Measurements from ENCODE around the gene CYBC1. TPM values are rescaled to one million over a fixed set of nuclear protein-coding genes. Genes with fewer than 3 reads are reported as not detected.

Gene CYBC1
- polyA plus RNA-seq, 1 donor from 2014 or later, result 66.6 TPM

GRCh38 chr17:82435103-82435502 lies 15.4 kb downstream of the CYBC1 start:
- no peaks in the 10 kb centered on the region for H3K9me2 ChIP-seq (ENCODE audit: insufficient read depth, low read length)
- no peak overlapping the region for H3K27ac ChIP-seq (ENCODE audit: low read length)
- H3K79me2 ChIP-seq (replicated peaks; ENCODE audit: insufficient read depth, low read length), result no peaks in the 10 kb centered on the region
- no peak overlapping the region for H3K4me2 ChIP-seq (ENCODE audit: low read length)
- no peaks in the 10 kb centered on the region for H3K27me3 ChIP-seq (ENCODE audit: insufficient read depth, low read depth, low read length)
- no peaks in the 10 kb centered on the region for H3K9me3 ChIP-seq (ENCODE audit: low read length)
- no peak overlapping the region for H3K9ac ChIP-seq (ENCODE audit: low read length)
- no peaks in the 10 kb centered on the region for H3F3A ChIP-seq (ENCODE audit: insufficient read depth, low read length, poor library complexity, severe bottlenecking)
- no peaks in the 10 kb centered on the region for H3K36me3 ChIP-seq (ENCODE audit: insufficient read depth, low read length)
- no peaks in the 10 kb centered on the region for H4K20me1 ChIP-seq (ENCODE audit: insufficient read depth)
- TF ChIP-seq CTCF (IDR thresholded peaks at IDR 0.05; ENCODE audit: poor library complexity, severe bottlenecking) (no peak), TAF1 (IDR thresholded peaks at IDR 0.05; ENCODE audit: low read depth) (no peak), EZH2 (IDR thresholded peaks at IDR 0.05; ENCODE audit: borderline replicate concordance, insufficient read depth, low read length, poor library complexity, severe bottlenecking) (no peak), RAD21 (conservative IDR thresholded peaks at IDR 0.05) (no peak), POLR2AphosphoS5 (IDR thresholded peaks at IDR 0.05) (no peak), MXI1 (conservative IDR thresholded peaks at IDR 0.05; ENCODE audit: poor library complexity, severe bottlenecking) (no peak), EP300 (conservative IDR thresholded peaks at IDR 0.05; ENCODE audit: poor library complexity, severe bottlenecking) (no peak), SMC3 (conservative IDR thresholded peaks at IDR 0.05; ENCODE audit: poor library complexity) (no peak)
- TF ChIP-seq, protein P1, sequence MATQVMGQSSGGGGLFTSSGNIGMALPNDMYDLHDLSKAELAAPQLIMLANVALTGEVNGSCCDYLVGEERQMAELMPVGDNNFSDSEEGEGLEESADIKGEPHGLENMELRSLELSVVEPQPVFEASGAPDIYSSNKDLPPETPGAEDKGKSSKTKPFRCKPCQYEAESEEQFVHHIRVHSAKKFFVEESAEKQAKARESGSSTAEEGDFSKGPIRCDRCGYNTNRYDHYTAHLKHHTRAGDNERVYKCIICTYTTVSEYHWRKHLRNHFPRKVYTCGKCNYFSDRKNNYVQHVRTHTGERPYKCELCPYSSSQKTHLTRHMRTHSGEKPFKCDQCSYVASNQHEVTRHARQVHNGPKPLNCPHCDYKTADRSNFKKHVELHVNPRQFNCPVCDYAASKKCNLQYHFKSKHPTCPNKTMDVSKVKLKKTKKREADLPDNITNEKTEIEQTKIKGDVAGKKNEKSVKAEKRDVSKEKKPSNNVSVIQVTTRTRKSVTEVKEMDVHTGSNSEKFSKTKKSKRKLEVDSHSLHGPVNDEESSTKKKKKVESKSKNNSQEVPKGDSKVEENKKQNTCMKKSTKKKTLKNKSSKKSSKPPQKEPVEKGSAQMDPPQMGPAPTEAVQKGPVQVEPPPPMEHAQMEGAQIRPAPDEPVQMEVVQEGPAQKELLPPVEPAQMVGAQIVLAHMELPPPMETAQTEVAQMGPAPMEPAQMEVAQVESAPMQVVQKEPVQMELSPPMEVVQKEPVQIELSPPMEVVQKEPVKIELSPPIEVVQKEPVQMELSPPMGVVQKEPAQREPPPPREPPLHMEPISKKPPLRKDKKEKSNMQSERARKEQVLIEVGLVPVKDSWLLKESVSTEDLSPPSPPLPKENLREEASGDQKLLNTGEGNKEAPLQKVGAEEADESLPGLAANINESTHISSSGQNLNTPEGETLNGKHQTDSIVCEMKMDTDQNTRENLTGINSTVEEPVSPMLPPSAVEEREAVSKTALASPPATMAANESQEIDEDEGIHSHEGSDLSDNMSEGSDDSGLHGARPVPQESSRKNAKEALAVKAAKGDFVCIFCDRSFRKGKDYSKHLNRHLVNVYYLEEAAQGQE (IDR thresholded peaks at IDR 0.05; ENCODE audit: borderline replicate concordance), result no peak
- no peak overlapping the region for H2AFZ ChIP-seq (ENCODE audit: low read depth, low read length)
- H3K4me3 ChIP-seq (ENCODE audit: low read length), result no peak overlapping the region

- TF ChIP-seq TAF1 (IDR thresholded peaks at IDR 0.05; ENCODE audit: low read depth), result no peak
- TF ChIP-seq, protein P1 (IDR thresholded peaks at IDR 0.05; ENCODE audit: borderline replicate concordance), result no peak
- Histone ChIP-seq H3F3A (ENCODE audit: insufficient read depth, low read length, poor library complexity, severe bottlenecking) (no peaks in the 10 kb centered on the region), H4K20me1 (ENCODE audit: insufficient read depth) (no peaks in the 10 kb centered on the region), H3K79me2 (replicated peaks; ENCODE audit: insufficient read depth, low read length) (no peaks in the 10 kb centered on the region), H3K9ac (ENCODE audit: low read length) (no peak overlapping the region), H3K36me3 (ENCODE audit: insufficient read depth, low read length) (no peaks in the 10 kb centered on the region), H3K4me3 (ENCODE audit: low read length) (no peak overlapping the region), H3K9me3 (ENCODE audit: low read length) (no peaks in the 10 kb centered on the region), H3K4me2 (ENCODE audit: low read length) (no peak overlapping the region), H2AFZ (ENCODE audit: low read depth, low read length) (no peak overlapping the region), H3K27ac (ENCODE audit: low read length) (no peak overlapping the region), H3K27me3 (ENCODE audit: insufficient read depth, low read depth, low read length) (no peaks in the 10 kb centered on the region), H3K9me2 (ENCODE audit: insufficient read depth, low read length) (no peaks in the 10 kb centered on the region)
Measured at GRCh38 chr17:82434216-82434565, 16.4 kb downstream of the CYBC1 start.

Data from neural cell (in vitro differentiated cells).